HG03571 (cell line): ENCODE data around the gene KLHL12.
"Not testable (repeated sequence)": the region's sequence is repeated elsewhere in the genome, so short reads cannot be mapped to it uniquely, and the experiment has no call there.

ENCODE experiments used
- ATAC-seq: cut with Tn5 transposase; IDR thresholded peaks from one replicate; pipeline ENCODE4 v1.9.1; 2021; ENCODE audit not compliant: unreplicated experiment

KLHL12 gene

GRCh38 chr1:202952099-202952498 lies 25.1 kb upstream of the KLHL12 start:
- ATAC-seq: no peak

GRCh38 chr1:202951437-202951836 lies 24.4 kb upstream of the KLHL12 start:
- no peak for ATAC-seq

- no peak for ATAC-seq
These were observed 18.4 kb upstream of the KLHL12 start for GRCh38 chr1:202945483-202945882.

DNA sequence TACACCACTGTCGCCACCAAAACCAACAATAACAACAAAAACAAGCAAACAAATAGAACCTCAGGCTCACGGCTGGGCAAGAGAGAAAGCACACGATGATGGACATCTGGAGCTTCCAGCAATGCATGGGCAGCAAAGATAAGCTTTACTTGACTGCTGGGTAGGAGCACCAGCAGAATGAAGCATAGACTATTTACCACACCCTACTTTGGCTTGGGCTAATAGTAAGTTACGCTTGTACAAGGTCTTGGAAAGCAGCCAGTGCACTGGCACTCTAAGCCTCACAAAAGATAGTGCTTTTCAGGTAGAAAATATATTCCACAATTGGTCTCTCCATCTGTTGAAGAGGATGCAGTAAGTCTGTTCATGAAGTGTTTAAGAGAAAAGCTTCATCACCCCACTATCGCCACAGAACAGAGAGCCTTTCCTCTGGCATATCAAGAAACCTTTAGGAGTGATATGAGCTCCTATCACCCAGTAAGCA lies 17.4 kb upstream of the KLHL12 start:
- ATAC-seq: no peak

GRCh38 chr1:202942426-202942825 lies 15.4 kb upstream of the KLHL12 start:
- ATAC-seq: no peak

GRCh38 chr1:202941372-202941771 lies 14.3 kb upstream of the KLHL12 start:
- no peak for ATAC-seq

DNA sequence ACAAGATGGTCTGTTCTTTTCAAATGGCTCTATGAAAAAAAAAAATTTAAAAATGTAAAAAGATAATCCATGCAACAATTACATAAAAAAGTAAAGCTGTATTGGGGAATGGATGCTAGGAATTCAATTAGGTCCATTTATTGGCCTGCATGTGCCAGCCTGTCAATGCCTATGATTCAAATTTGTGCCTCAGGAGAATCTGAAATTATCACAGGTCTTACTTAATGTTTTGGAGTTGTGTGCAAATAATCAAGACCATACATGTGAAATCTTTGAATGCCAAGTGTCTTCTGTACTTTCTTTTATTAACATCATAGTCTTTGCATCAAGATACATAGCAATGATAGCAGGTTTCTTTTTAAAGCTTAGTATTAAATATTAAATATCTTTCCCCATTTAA lies 13.5 kb upstream of the KLHL12 start:
- no peak for ATAC-seq

DNA sequence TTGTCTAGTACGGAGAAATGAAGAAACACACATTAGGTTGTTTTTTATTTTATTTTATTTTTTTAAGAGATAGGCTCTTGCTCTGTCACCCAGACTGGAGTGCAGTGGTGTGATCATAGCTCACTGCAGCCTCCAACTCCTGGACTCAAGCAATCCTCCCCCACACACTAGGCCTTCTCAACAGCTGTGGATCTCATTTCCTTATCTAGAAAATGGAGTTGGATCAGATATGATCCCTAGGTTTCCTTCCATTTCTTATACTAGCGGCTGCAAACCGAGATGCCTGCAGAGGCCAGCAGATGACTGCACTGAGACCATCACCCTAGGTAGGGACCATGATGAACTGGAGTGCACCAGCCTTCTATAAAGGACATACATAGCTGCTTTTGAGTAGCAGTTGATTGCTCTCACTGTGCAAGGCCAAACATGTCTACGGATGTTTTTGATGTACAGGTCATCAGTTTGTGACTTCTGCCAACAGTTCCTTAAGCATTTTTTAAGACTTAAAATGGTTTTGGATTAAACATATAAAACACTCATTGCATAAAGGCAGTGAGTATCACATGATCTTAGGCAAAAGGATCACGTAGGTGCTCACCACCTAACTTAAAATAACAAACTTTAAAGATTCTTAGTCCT lies 11.4 kb upstream of the KLHL12 start:
- no peak for ATAC-seq

GRCh38 chr1:202936409-202936808 lies 9.4 kb upstream of the KLHL12 start:
- not testable (repeated sequence) for ATAC-seq

GRCh38 chr1:202935844-202936243 lies 8.8 kb upstream of the KLHL12 start:
- ATAC-seq: no peak

GRCh38 chr1:202934755-202935154 lies 7.7 kb upstream of the KLHL12 start:
- ATAC-seq: no peak

- ATAC-seq: no peak
These were observed 5.4 kb upstream of the KLHL12 start for GRCh38 chr1:202932476-202932875.

GRCh38 chr1:202923533-202923932 lies 3.5 kb downstream of the KLHL12 start:
- no peak for ATAC-seq

DNA sequence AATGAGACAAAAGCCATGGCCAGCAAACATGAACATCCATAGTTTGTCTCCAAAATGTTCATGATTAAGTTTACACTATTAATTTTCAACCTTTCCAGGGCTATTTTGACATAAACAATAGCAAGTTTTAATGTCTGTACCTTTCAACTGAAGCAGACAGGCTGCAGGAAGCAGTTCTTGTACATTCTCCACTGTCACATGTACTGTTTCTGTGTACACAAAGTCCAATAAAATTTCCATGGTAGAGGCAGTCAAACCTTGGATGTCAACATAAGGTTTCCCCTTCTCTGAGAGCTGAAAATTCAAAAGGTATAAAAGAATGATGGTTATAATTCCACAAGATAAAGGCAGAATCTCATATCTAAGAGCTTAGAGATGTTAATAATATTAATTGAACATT lies 7.4 kb downstream of the KLHL12 start:
- no peak for ATAC-seq

DNA sequence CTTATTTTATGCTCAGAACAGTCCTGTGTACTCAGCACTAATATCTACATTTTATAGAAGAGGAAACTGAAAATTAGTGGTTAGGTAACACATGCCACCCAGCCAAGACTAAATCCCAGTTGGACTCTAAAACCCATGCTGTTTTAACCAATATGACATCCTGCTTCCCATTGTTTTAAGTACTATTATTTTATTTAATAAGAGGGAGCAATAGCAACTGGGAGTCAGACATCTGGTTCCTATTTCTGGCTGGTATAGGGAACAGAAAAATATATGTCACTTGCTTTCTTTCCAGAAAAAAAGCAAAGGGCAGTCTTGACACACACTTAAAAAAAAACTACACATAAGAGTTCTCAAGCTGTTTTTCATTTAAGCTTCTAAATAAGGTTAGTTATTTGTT lies 11.9 kb downstream of the KLHL12 start:
- no peak for ATAC-seq

DNA sequence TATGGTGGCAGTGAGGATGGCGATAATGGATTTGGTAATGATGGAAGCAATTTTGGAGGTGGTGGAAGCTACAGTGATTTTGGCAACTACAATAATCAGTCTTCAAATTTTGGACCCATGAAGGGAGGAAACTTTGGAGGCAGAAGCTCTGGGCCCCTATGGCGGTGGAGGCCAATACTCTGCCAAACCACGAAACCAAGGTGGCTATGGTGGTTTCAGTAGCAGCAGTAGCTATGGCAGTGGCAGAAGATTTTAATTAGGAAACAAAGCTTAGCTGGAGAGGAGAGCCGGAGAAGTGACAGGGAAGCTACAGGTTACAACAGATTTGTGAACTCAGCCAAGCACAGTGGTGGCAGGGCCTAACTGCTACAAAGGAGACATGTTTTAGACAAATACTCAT lies 14.6 kb downstream of the KLHL12 start:
- ATAC-seq: not testable (repeated sequence)

DNA sequence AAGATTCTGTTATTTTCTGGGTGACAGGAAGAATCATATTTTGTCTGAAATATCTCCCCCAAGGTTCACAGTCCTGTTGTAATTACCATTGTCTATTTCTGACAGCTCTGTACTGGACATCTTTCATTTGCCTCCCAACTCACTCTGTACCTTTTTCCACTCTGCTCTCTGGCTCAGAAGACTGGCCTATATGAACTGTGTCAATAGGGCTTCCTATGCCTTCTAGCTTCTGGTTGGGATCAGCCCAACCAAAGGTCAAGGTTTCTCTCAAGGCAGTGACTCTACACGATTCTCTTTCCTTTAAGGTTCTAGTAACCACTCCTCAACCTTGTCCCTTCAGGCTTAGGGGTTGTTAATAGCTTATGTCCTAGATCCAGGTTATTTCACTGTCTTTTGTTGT lies 17.5 kb downstream of the KLHL12 start:
- no peak for ATAC-seq

GRCh38 chr1:202908998-202909397 lies 18.0 kb downstream of the KLHL12 start:
- ATAC-seq: no peak

DNA sequence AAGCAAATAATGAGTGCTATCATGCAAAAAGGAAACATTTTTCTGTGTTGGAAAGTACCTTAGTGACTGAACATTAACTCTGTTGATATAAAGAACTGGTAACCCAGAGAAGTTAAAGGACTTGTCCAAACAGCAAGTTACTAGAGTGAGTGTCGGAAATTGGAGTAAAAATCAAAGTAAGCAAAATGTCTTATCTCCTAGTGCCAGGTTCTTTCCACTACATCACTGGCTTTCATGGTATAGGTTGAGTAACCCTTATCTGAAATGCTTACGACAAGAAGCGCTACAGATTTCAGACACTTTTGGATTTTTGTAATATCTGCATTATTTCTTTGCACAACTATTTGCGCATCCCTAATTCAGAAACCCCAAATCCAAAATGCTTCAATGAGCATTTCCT lies 21.7 kb downstream of the KLHL12 start:
- no peak for ATAC-seq

GRCh38 chr1:202903808-202904207 lies 23.2 kb downstream of the KLHL12 start:
- ATAC-seq: not testable (repeated sequence)

DNA sequence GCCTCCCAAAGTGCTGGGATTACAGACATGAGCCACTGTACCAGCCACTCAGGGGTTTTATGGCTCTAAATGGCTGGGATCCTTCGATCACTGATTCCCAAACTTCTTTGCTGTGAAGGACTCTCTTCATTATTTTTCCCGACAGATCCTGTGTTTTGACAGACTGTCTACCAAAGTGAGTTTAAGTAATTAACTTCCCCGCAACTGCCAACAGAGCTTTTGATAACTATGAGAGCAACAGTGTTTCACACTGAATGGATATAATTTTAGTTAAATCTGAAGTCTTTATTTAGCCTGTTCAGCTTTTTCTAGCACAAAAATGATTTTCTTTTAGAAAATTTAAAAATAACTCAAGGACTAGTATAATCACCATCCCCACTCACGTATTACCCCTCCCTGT lies 25.5 kb downstream of the KLHL12 start:
- no peak for ATAC-seq

- no peak for ATAC-seq
These were observed 34.5 kb downstream of the KLHL12 start for GRCh38 chr1:202892501-202892900.

- no peak for ATAC-seq
These were observed 36.6 kb downstream of the KLHL12 start for GRCh38 chr1:202890392-202890791.
